Measurements from ENCODE around the gene ARMS2.

The ARMS2 gene

GRCh38 chr10:122454603-122455080, at the start of gene ARMS2:
ARMS2 (plus strand) TSS chr10:122454653; CDS start chr10:122454728, 75 bp downstream.
- DNase-seq: no peak

DNA sequence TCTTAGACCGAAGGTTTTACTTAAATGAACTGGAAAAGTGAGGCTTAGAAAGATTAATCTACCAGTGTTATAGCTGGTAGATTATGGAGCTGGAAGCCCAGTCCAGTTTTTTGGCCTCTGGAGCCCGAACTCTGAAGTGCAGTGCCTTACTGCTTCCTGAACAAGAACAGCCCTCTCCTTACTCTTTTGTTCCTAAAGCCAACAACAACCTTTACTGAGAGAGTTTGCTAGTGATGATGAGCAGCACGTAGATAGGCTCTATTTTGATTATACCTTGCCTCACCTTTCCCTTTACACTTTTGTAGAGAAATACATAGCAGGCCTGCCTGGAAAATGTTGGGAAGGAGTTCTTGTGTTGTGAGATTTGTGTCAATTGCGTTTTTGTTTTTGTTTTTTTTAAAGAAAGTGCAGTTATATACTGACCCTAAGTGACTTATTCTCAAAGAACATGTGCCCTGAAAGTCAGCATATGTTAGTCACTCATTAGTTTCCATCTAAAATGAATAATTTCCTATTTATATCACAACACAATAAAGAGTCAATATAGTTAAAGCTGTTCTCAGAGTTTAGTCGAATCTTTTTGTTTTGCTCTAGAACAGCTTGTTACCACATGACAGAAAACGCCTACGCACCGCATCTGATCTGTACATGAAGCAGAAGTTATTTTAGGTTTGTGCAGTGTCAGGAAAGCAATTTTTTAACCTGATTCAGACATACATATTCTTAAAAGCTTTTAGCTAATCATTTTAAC, 46.9 kb upstream of the ARMS2 start:
- no peak for DNase-seq

GRCh38 chr10:122413327-122413726, 41.1 kb upstream of the ARMS2 start:
- DNase-seq: no peak

DNA sequence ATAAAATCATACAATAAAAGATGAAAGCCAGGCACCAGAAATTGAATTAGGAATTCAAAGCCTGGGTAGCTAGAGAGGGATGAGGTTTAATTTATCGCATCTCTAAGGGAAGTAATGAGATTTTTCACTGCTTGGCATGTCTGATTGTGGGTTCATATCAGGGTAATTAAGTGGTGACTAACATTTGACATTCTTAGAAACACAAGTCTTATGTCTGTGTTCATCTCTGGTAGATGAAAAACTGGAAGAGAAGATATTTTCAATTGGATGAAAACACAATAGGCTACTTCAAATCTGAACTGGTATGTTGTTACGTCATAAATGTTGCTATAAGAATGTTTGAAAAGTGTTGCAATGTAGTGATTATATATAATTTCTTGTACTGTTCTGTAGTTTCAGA, 36.8 kb upstream of the ARMS2 start:
- no peak for DNase-seq

- DNase-seq: no peak
Measured at GRCh38 chr10:122419016-122419415, 35.4 kb upstream of the ARMS2 start.

DNA sequence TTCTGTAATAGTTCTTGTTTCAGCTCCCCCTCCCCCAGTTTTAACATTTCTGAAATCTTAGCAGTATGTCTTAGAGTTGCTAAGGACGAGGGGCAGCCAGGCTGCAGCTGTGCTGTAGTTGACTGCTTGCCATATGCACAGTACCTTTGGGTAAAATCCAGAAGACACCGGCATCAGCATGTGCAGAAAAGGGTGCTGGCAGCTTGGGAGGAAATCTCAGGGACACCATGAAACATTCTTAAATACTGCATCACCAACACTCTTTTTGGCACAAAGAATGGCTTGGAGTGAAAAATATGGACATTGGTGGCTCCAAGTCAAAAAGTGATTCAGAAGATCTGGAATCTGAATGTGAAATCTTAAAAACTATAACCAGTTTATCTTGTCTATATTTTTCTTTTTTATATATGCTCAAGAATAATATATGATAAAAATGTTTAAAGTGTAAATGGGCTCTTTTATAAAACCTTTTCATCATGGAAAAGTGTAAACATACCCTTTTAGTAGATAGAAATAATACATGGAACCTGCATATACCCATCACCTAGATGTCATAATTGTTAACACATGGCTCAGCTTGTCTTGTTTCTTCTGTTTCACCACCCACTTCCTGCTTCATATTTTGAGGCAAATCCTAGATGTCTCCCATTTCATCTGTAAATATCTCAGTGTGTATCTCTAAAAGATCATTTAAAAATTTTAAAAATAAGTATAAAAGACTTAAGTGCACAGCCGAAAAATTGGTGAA, 34.4 kb upstream of the ARMS2 start:
- no peak for DNase-seq

- no peak for DNase-seq
Measured at GRCh38 chr10:122420624-122421007, 33.8 kb upstream of the ARMS2 start.

DNA sequence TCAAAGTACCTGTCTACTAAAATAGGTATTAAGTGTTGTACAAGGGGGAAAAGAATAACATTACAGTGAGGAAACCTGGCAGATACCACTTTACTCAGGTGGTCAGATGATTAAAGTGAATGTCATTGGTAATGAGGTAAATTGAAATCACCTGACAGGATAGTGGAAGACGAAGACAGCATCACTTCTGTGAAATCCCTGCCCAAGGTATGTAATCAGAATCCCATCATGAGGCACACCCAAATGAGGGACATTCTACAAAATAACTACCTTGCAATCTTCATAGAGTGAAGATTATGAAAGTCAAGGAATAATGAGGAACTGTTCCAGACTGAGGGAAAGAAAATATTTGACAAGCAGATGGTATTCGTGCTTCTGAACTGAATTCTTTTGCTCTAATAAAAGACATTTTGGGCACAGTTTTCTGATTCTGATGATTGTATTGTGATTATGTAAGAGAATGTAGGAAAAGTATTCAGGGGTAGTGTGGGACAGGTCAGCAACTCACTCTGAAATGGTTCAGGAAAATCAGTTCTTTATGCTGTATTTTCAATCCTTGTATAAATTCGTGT, 33.3 kb upstream of the ARMS2 start:
- DNase-seq: no peak

DNA sequence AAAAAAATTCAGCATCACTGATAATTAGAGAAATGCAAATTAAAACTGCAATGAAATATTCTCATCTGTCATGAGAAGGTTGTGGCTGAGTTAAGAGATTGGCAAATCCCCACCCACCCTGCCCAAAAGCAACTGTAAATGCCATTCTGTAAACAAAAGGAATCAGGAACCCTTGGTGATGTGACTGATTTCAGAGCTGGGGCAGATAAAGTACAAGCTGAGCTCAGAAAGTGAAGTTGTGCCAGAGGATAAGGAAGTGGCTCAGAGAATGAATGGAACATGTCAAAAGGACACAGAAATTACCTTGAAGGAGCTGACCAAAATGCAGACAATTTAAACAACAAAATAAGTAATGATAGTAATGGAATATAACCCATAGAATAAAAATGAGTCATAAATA, 32.7 kb upstream of the ARMS2 start:
- DNase-seq: no peak

DNA sequence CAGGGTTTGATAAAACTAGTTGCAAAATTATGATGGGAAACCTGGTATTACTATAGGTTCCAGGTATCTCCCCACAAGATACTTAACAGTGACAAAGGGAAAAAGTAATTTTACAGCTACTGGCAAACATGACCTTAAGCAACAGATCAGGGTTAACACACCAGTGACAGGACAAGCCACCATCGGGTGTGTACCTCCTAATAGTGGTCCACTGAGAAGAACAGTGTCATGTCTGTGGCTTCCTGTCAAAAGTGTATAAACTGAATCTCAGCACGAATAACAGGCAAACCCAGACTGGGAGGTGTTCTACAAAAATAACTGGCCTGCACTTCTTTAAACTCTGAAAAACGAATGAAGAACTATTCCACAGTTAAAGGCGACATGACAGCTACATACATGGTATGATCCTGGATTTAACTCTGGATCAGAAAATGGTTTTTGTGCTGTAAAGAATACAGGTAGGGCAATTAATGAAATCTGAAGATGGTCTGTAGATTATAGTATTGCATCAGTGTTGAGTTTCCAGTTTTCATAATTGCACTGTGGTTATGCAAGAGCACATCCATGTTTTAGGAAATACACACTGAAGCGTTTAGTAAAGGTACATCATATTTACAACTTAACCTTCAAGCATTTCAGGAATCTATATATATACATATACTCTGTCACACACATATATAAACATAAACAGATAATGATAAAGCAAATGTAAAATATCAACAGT, 32.0 kb upstream of the ARMS2 start:
- DNase-seq: no peak

DNA sequence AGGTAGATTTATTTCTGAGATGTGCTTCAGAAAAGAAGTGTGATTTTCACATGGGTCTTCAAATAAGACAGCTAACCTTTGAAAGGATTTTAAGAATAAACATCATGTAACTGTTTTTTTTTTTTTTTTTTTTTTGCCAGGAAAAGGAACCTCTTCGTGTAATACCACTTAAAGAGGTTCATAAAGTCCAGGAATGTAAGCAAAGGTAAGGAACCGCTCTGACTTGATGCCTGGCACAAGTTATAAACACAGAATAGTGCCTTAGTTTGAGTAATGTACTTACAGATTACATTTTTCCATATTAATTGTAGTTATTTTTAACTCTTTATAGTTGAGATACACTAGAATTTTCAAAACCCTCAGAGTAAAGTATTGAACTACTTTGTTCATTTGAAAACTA, 30.4 kb upstream of the ARMS2 start:
- no peak for DNase-seq

DNA sequence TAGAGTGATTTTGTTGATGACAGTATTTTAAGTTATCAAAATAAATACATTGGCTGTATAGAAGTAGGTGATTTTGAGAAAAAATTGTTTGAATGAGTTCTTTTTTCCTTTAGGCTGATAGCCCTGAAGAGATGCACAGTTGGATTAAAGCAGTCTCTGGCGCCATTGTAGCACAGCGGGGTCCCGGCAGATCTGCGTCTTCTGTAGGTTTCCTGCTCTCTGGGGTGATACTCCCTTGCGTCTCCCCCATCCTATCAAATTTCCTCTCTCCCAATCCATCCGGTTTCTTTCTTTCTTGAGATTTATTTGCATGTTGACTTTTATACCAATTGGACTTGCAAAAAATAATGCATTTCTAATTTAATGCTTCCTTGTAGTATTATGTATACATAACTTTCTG, 27.6 kb upstream of the ARMS2 start:
- DNase-seq: no peak

GRCh38 chr10:122427280-122427679, 27.2 kb upstream of the ARMS2 start:
- no peak for DNase-seq

- DNase-seq: peak; percentile 60
Measured at GRCh38 chr10:122435212-122435827, 19.1 kb upstream of the ARMS2 start.

DNA sequence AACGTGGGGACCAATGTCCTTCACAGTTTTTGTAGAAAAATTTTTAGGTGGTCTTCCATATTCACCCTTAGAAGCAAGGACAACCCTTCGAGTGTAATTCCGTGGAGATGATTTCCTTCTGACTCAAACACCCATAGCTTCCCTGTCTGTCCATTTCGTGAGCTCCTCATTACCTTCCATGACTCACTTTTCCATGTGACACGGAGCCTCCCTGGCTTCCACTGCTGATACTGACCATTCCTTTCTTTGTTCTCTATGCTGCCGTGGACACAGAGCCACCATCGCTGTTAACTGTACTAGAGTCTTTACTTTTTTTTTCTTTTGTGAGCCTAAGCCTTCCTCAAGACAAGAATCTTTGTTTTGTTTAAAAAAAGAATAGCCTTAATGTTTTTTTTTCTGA, 12.5 kb upstream of the ARMS2 start:
- DNase-seq: no peak

GRCh38 chr10:122445469-122445868, 9.0 kb upstream of the ARMS2 start:
- no peak for DNase-seq

DNA sequence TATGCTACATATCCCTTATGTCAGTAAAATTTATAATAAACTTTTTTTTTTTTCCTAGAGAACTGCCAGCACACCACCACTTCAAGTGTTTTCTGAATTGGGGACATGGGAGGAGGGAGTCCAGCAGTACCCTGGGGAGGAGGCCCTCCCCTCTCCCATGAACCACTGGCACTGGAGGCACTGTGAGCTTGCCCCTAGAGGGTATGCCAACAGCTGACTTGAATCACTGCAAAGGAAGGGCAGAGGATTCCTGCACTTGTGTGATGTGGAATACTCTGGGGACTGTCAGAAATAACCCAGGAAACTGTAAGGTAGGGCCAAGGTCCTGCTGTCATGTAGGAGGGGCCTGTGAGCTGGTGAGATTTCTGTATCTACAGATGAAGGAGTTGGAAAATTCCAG, 8.5 kb upstream of the ARMS2 start:
- no peak for DNase-seq

DNA sequence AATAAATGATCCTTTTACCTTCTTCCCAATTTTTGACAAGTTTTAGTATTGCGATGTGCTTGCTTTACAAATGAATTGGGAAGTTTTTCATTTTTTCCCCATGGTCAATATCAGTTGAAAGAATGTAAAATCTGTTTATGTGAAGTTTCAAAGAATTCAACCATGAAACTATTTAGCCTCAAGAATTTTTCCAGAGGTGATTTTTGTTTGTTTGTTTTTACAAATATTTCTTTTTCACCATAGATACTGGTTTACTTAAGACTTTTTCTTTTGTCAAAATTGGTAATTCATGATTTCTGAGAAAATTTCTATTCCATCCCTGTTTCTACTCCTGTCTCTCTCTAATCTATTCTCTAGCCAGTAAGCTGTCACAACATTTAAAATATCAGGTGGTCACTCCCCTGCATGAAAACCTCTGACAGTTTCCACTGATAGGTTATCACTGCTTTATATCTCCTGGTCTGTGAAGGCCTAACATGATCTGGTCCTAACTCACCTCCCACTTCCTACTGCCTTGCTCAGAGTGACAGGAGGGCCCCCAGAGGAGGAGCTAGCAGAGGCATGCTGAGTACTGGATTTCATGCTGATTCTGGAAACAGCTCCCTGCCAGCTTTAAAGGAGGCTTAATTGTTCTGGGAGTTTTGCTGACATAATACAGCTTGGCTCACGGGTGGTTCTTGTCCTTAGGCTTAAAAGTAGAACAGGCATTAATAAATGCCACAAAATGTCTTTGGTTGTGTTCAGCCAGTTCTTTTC, 7.6 kb upstream of the ARMS2 start:
- no peak for DNase-seq

- no peak for DNase-seq
Measured at GRCh38 chr10:122448600-122448999, 5.9 kb upstream of the ARMS2 start.

GRCh38 chr10:122449153-122449552, 5.3 kb upstream of the ARMS2 start:
- no peak for DNase-seq

DNA sequence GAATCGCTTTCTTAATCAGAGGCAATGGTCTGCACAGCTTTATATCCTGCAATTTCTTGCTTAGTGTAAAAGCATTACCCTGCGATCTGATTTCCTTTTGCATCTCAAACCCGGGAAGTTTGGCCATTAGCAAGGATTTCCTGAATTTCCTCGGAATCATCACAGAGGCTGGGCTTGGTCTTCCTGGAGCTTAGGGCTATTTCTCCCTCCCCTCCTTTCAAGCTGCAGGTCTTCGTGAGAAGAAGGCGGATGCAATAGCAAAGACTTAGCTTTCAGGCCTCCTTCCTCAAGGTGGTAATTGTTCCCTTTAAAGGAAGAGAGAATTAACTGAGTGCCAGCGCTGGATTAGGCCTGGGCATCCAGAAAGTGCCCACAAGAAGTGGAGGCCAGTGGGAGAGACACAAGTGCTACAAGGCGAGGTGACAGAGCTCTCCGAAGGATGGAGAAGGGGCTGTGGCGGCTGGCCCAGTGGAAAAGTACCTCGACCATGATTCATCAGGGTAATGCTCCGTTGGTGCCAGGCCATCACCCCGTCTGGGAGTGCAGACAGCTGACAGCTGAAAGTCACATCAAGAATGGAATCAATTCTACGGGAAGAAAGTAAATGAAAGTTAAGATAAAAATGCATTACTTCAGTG, 4.0 kb upstream of the ARMS2 start:
- no peak for DNase-seq

DNA sequence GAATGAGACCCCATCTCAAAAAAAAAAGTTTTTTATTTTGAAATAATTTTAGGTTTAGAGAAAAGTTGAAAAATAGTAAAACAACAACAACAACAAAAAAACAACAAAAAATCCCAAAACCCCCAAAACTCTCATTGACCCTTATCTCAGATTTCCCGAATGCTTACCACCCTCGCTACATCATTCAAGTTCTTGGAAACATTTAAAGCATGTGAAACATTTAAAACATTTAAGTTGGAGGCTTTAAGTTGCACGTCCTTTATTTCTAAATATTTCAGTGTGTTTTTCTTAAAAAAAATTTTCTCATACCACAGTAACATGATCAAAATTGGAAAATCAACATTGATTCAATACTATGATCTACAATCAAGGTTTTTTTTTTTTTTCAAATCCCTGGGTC, 382 bp upstream of the ARMS2 start:
- no peak for DNase-seq

Data from activated CD4-positive, alpha-beta T cell treated with anti-CD3 and anti-CD28 coated beads, Interleukin-2, Interleukin-6, amounts not matched to agents 100 ng/mL and 50 ng/mL, durations not matched to agents 16 hours and 8 hours (primary cell).